ENCODE measurements around the gene DYNLT2.

- TF ChIP-seq CTCF (IDR thresholded peaks at IDR 0.05): no peak
- no peak for TF ChIP-seq POLR2A (IDR thresholded peaks at IDR 0.05)
Measured at GRCh38 chr6:169787797-169788196, 36.4 kb upstream of the DYNLT2 start.

Data from testis (tissue), 2 donors.